ENCODE data around the gene DDX39A. TPM values are rescaled to one million over a fixed set of nuclear protein-coding genes. Genes with fewer than 3 reads are reported as not detected.
A peak's percentile ranks its signal among the peaks of the same experiment; 100 is the strongest.
"Not testable (repeated sequence)": the region's sequence is repeated elsewhere in the genome, so short reads cannot be mapped to it uniquely, and the experiment has no call there.

The DDX39A gene
- total RNA-seq, 1 donor from 2014 or later, result 54.8 TPM

- Histone ChIP-seq H3K4me3 (ENCODE audit: low read depth, low read length) (no peak overlapping the region), H3K27me3 (ENCODE audit: control insufficient read depth, insufficient read depth, low read length) (no peaks in the 10 kb centered on the region), H3K36me3 (ENCODE audit: control insufficient read depth, insufficient read depth, low read length) (peaks cover 35% of the 10 kb centered on the region)
- DNase-seq (ENCODE audit: low read depth) (no peak), FAIRE-seq (no peak)
- TF ChIP-seq CTCF (IDR thresholded peaks at IDR 0.05; ENCODE audit: insufficient read depth, low read length, severe bottlenecking), result no peak
Observed at GRCh38 chr19:14407605-14408484, 11.3 kb downstream of the DDX39A start.

GRCh38 chr19:14406645-14407401 is 12.3 kb downstream of the DDX39A start:
- DNase-seq (ENCODE audit: low read depth), result no peak
- Histone ChIP-seq H3K4me3 (ENCODE audit: low read depth, low read length) (no peak overlapping the region), H3K27me3 (ENCODE audit: control insufficient read depth, insufficient read depth, low read length) (no peaks in the 10 kb centered on the region), H3K36me3 (ENCODE audit: control insufficient read depth, insufficient read depth, low read length) (peaks cover 31% of the 10 kb centered on the region)
- TF ChIP-seq CTCF (IDR thresholded peaks at IDR 0.05; ENCODE audit: insufficient read depth, low read length, severe bottlenecking), result no peak
- FAIRE-seq, result no peak

GRCh38 chr19:14405758-14406644 is 13.1 kb downstream of the DDX39A start:
- no peak for FAIRE-seq
- peak; percentile 68 for DNase-seq (ENCODE audit: low read depth)
- no peaks in the 10 kb centered on the region for H3K27me3 ChIP-seq (ENCODE audit: control insufficient read depth, insufficient read depth, low read length)
- peaks cover 24% of the 10 kb centered on the region for H3K36me3 ChIP-seq (ENCODE audit: control insufficient read depth, insufficient read depth, low read length)
- peak overlapping the region; percentile 42 for H3K4me3 ChIP-seq (ENCODE audit: low read depth, low read length)
- peak; percentile 93 for TF ChIP-seq CTCF (IDR thresholded peaks at IDR 0.05; ENCODE audit: insufficient read depth, low read length, severe bottlenecking)

GRCh38 chr19:14405380-14405757 is 13.8 kb downstream of the DDX39A start:
- no peak for DNase-seq (ENCODE audit: low read depth)
- TF ChIP-seq CTCF (IDR thresholded peaks at IDR 0.05; ENCODE audit: insufficient read depth, low read length, severe bottlenecking), result no peak
- Histone ChIP-seq H3K27me3 (ENCODE audit: control insufficient read depth, insufficient read depth, low read length) (no peaks in the 10 kb centered on the region), H3K36me3 (ENCODE audit: control insufficient read depth, insufficient read depth, low read length) (peaks cover 18% of the 10 kb centered on the region), H3K4me3 (ENCODE audit: low read depth, low read length) (no peak overlapping the region)
- no peak for FAIRE-seq

- H3K27me3 ChIP-seq (ENCODE audit: control insufficient read depth, insufficient read depth, low read length), result no peaks in the 10 kb centered on the region
- H3K4me3 ChIP-seq (ENCODE audit: low read depth, low read length), result no peak overlapping the region
- no peak for TF ChIP-seq CTCF (IDR thresholded peaks at IDR 0.05; ENCODE audit: insufficient read depth, low read length, severe bottlenecking)
- FAIRE-seq (no peak), DNase-seq (ENCODE audit: low read depth) (peak; percentile 34)
- H3K36me3 ChIP-seq (ENCODE audit: control insufficient read depth, insufficient read depth, low read length), result peaks cover 9% of the 10 kb centered on the region
Observed at GRCh38 chr19:14404312-14404711, 14.8 kb downstream of the DDX39A start.

- H3K4me3 ChIP-seq (ENCODE audit: low read depth, low read length); FAIRE-seq; H3K27me3 ChIP-seq (ENCODE audit: control insufficient read depth, insufficient read depth, low read length); H3K36me3 ChIP-seq (ENCODE audit: control insufficient read depth, insufficient read depth, low read length); DNase-seq (ENCODE audit: low read depth): not testable (repeated sequence)
Observed at GRCh38 chr19:14403145-14403930, 15.8 kb downstream of the DDX39A start.
